Body of pancreas (tissue), 4 donors: Measurements from ENCODE around the gene PLA2G7. TPM values are rescaled to one million over a fixed set of nuclear protein-coding genes. Genes with fewer than 3 reads are reported as not detected.

Experiments used
- ATAC-seq: fragments of 150-250 bp; one replicate; pipeline ENCODE4 v1.9.1; 2016
- DNase-seq, 4 donors: peaks; one replicate each; pipeline ENCODE4 v3.0.0-alpha.2; 2019
- H3K27ac ChIP-seq, 4 donors: fragments of 200-600 bp; sonication (generic); 1 replicate in 3 of 4; 2 replicates in 1 of 4; pipeline versions ENCODE4 v1.5.1 to v1.6.1; 2016 to 2019; ENCODE audit warnings: mild to moderate bottlenecking in 1 of 4, mixed read lengths in 1 of 4, moderate library complexity in 1 of 4
- H3K27me3 ChIP-seq, 2 donors: fragments of 200-600 bp; sonication (generic); one replicate each; pipeline ENCODE4 v1.6.0; 2016; ENCODE audit warnings: mild to moderate bottlenecking in 1 of 2
- H3K36me3 ChIP-seq, 2 donors: fragments of 200-600 bp; sonication (generic); replicated peaks in 1 of 2; 2 replicates each; pipeline ENCODE4 v1.5.1; 2016; ENCODE audit warnings: low read depth in 2 of 2; ENCODE audit not compliant: insufficient read depth in 1 of 2
- H3K4me1 ChIP-seq: fragments of 200-600 bp; sonication (generic); one replicate; pipeline ENCODE4 v1.6.0; 2016
- H3K4me3 ChIP-seq, 2 donors: fragments of 200-600 bp; sonication (generic); 1 replicate in 1 of 2; 2 replicates in 1 of 2; pipeline ENCODE4 v1.5.1; 2016 to 2019
- H3K9me3 ChIP-seq, 3 donors: fragments of 200-600 bp; sonication (generic); 1 replicate in 2 of 3; 2 replicates in 1 of 3; pipeline ENCODE4 v1.5.1; 2016
- CTCF ChIP-seq, 7 experiments: fragments of 450-650 bp in 4 of 7; fragments of 200-600 bp in 3 of 7; sonication (generic) in 3 of 7; IDR thresholded peaks; one replicate each; pipeline ENCODE4 v1.5.1; 2016 to 2019; ENCODE audit warnings: antibody characterized with exemption in 7 of 7
- POLR2A ChIP-seq, 3 donors: fragments of 450-650 bp; IDR thresholded peaks; one replicate each; pipeline ENCODE4 v1.6.1; 2016; ENCODE audit warnings: antibody characterized with exemption in 3 of 3, mild to moderate bottlenecking in 2 of 3
- WGBS, 2 donors: methylation state at CpG; one replicate each; pipeline ENCODE4 v1.1.5; 2017; 5-methylcytosine and 5-hydroxymethylcytosine counted together
- intact Hi-C: fragments of 100-400 bp; cut with DNase I; formaldehyde crosslinking; loops from one replicate; pipeline ENCODE4 v1.15.1; 2023
- total RNA-seq, 2 donors: library from RNA; depleted of rRNA; stranded (reverse); fragments of >200 nt; gene quantifications; one replicate each; pipeline ENCODE4 v1.1.0, GENCODE V29; 2016

PLA2G7 gene
- total RNA-seq, 2 donors from 2014 or later, result 0.78 TPM; not detected in 1

GRCh38 chr6:46667377-46667776 lies 67.8 kb downstream of the PLA2G7 start:
- Histone ChIP-seq H3K27me3 (no peaks in the 10 kb centered on the region), H3K27ac (no peak overlapping the region), H3K36me3 (no peaks in the 10 kb centered on the region), H3K9me3 (no peaks in the 10 kb centered on the region), H3K4me3 (no peak overlapping the region), H3K4me1 (no peaks in the 10 kb centered on the region)
- 88 to 95% methylated on average over 2 of the region's 2 CpGs for WGBS, 2 donors
- intact Hi-C loops, result no loop called here
- DNase-seq (no peak), ATAC-seq (no peak)
- no peak for TF ChIP-seq CTCF (IDR thresholded peaks at IDR 0.05)
- no peak for TF ChIP-seq POLR2A (IDR thresholded peaks at IDR 0.05)

GRCh38 chr6:46661483-46661882 lies 73.7 kb downstream of the PLA2G7 start:
- ATAC-seq (no peak), DNase-seq (no peak)
- no peak overlapping the region for H3K4me3 ChIP-seq
- intact Hi-C loops, result no loop called here
- no peaks in the 10 kb centered on the region for H3K9me3 ChIP-seq
- no peaks in the 10 kb centered on the region for H3K36me3 ChIP-seq
- H3K4me1 ChIP-seq, result no peaks in the 10 kb centered on the region
- TF ChIP-seq POLR2A (IDR thresholded peaks at IDR 0.05) (no peak), CTCF (IDR thresholded peaks at IDR 0.05) (no peak)
- WGBS, 2 donors, result 75 to 84% methylated on average over 2 of the region's 2 CpGs
- no peaks in the 10 kb centered on the region for H3K27me3 ChIP-seq
- no peak overlapping the region for H3K27ac ChIP-seq

GRCh38 chr6:46657642-46658041 lies 77.5 kb downstream of the PLA2G7 start:
- ATAC-seq (no peak), DNase-seq (no peak)
- Histone ChIP-seq H3K36me3 (no peaks in the 10 kb centered on the region), H3K9me3 (no peaks in the 10 kb centered on the region), H3K4me1 (peaks cover 7% of the 10 kb centered on the region), H3K27me3 (no peaks in the 10 kb centered on the region), H3K4me3 (no peak overlapping the region), H3K27ac (no peak overlapping the region)
- intact Hi-C loops, result no loop called here
- TF ChIP-seq POLR2A (IDR thresholded peaks at IDR 0.05) (no peak), CTCF (IDR thresholded peaks at IDR 0.05) (no peak)

- Histone ChIP-seq H3K9me3 (no peaks in the 10 kb centered on the region), H3K27me3 (no peaks in the 10 kb centered on the region), H3K27ac (no peak overlapping the region), H3K4me1 (peaks cover 10% of the 10 kb centered on the region), H3K4me3 (no peak overlapping the region), H3K36me3 (no peaks in the 10 kb centered on the region)
- ATAC-seq, result no peak
- intact Hi-C loops, result no loop called here
- 67 to 78% methylated on average over 6 of the region's 6 CpGs for WGBS, 2 donors
- TF ChIP-seq POLR2A (IDR thresholded peaks at IDR 0.05), result no peak
- TF ChIP-seq CTCF (IDR thresholded peaks at IDR 0.05), result no peak
- DNase-seq, result peak in 1 of 4 donors; percentile 14
These were observed 79.4 kb downstream of the PLA2G7 start for GRCh38 chr6:46655803-46656202.

Other genes with a start within 250 kb of the PLA2G7 start
- 1 to 10 TPM; 5.3 to 6.5 TPM for gene RCAN2, start 243.9 kb downstream of the PLA2G7 start, total RNA-seq
- gene CYP39A1, start 82.6 kb downstream of the PLA2G7 start, total RNA-seq, result 1 to 10 TPM; 6.0 to 6.3 TPM
- 10 to 100 TPM; 24.1 to 36.8 TPM for gene SLC25A27, start 82.4 kb downstream of the PLA2G7 start, total RNA-seq
- gene TDRD6, start 47.5 kb downstream of the PLA2G7 start, total RNA-seq, result under 1 TPM; 0.66 to 0.78 TPM
- gene ANKRD66, start 11.6 kb upstream of the PLA2G7 start, total RNA-seq, result not detected
- gene MEP1A, start 58.0 kb upstream of the PLA2G7 start, total RNA-seq, result not detected
- gene ADGRF5, start 186.6 kb upstream of the PLA2G7 start, total RNA-seq, result 1 to 10 TPM; 4.9 to 6.5 TPM